Right lobe of liver (tissue), 4 donors: Measurements from ENCODE around the gene RLF.

Source experiments
- CTCF ChIP-seq, 4 donors: fragments of 200-600 bp in 3 of 4; fragments of 450-650 bp in 1 of 4; IDR thresholded peaks; one replicate each; pipeline versions ENCODE4 v1.5.1 to v1.8.0; 2016 to 2022; ENCODE audit warnings: antibody characterized with exemption in 4 of 4, mild to moderate bottlenecking in 2 of 4
- POLR2A ChIP-seq: fragments of 450-650 bp; IDR thresholded peaks from one replicate; pipeline ENCODE4 v1.6.1; 2017; ENCODE audit warnings: antibody characterized with exemption, mild to moderate bottlenecking
- donor health status: DM: no; HTN: no; CAD: no.
- donor health status: DM: no; HTN: no; CAD: no.
- donor health status: DM: no; HTN: yes; CAD: no.

- TF ChIP-seq CTCF (IDR thresholded peaks at IDR 0.05) (no peak), POLR2A (no peak)
Measured at GRCh38 chr1:40224040-40224439, 62.9 kb downstream of the RLF start.
